GM12891 (cell line): Measurements from ENCODE around the gene ITPR1.

ENCODE experiments used
- PAX5 ChIP-seq: IDR thresholded peaks from 2 replicates; pipeline ENCODE4 v1.6.1; 2011; ENCODE audit warnings: low read length, moderate library complexity, mild to moderate bottlenecking; ENCODE audit not compliant: insufficient read depth, severe bottlenecking
- POLR2A ChIP-seq: IDR thresholded peaks from 2 replicates; pipeline ENCODE4 v1.6.1; 2011; ENCODE audit warnings: low read depth, low read length, control low read depth
- POLR2AphosphoS5 ChIP-seq: IDR thresholded peaks from 2 replicates; pipeline ENCODE4 v1.6.1; 2011; ENCODE audit warnings: low read depth, low read length, control low read depth
- SPI1 ChIP-seq: IDR thresholded peaks from 2 replicates; pipeline ENCODE4 v1.6.1; 2011; ENCODE audit warnings: low read depth, low read length, control low read depth
- TAF1 ChIP-seq: IDR thresholded peaks from 2 replicates; pipeline ENCODE4 v1.6.1; 2011; ENCODE audit warnings: low read depth, low read length, control low read depth

- TF ChIP-seq POLR2AphosphoS5 (no peak), POLR2A (no peak), PAX5 (no peak), SPI1 (no peak), TAF1 (no peak)
These were observed 263.9 kb downstream of the ITPR1 start for GRCh38 chr3:4756855-4757574.
